OCI-LY7 (cell line): Measurements from ENCODE around the gene ADCY7.
"Not testable (repeated sequence)": the region's sequence is repeated elsewhere in the genome, so short reads cannot be mapped to it uniquely, and the experiment has no call there.

Experiments used
- EZH2phosphoT487 ChIP-seq: fragments of 200-600 bp; sonication (generic); IDR thresholded peaks from 2 replicates; pipeline ENCODE4 v1.6.1; 2018; ENCODE audit warnings: low read depth, borderline replicate concordance, mild to moderate bottlenecking, mixed run types, antibody characterized with exemption, low read length, moderate library complexity, mixed read lengths
- TF ChIP-seq, protein P1 (sequence below): fragments of 200-600 bp; sonication (generic); conservative IDR thresholded peaks from 2 replicates; pipeline ENCODE4 v1.5.1; 2014; ENCODE audit warnings: mild to moderate bottlenecking, antibody characterized with exemption, low read length, moderate library complexity, mixed read lengths

DNA sequence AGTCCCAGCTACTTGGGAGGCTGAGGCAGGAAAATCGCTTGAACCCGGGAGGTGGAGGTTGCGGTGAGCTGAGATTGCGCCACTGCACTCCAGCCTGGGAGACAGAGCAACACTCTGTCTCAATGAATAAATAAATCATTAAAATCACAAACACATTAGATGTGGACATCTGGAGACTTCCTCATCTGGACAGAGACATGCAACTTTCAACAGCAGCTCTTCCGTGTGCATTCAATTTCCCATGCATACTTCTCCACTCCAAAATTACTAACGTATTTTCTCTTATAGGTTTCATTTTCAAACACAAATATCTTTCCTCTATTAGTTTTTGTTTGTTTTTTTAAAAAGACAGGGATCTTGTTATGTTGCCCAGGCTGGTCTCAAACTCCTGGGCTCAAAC is 23.3 kb upstream of the ADCY7 start:
- TF ChIP-seq, protein P1, sequence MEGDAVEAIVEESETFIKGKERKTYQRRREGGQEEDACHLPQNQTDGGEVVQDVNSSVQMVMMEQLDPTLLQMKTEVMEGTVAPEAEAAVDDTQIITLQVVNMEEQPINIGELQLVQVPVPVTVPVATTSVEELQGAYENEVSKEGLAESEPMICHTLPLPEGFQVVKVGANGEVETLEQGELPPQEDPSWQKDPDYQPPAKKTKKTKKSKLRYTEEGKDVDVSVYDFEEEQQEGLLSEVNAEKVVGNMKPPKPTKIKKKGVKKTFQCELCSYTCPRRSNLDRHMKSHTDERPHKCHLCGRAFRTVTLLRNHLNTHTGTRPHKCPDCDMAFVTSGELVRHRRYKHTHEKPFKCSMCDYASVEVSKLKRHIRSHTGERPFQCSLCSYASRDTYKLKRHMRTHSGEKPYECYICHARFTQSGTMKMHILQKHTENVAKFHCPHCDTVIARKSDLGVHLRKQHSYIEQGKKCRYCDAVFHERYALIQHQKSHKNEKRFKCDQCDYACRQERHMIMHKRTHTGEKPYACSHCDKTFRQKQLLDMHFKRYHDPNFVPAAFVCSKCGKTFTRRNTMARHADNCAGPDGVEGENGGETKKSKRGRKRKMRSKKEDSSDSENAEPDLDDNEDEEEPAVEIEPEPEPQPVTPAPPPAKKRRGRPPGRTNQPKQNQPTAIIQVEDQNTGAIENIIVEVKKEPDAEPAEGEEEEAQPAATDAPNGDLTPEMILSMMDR, result not testable (repeated sequence)
- not testable (repeated sequence) for TF ChIP-seq EZH2phosphoT487
